SK-N-MC (cell line): ENCODE data around the gene KCND2.

Experiments
- DNase-seq: peaks from one replicate; pipeline ENCODE4 v3.0.0-alpha.2; 2011; ENCODE audit warnings: low read depth, low spot score
- H3K27ac ChIP-seq: fragments of 200-600 bp; sonication (generic); 2 replicates; pipeline ENCODE4 v1.5.1; 2016; ENCODE audit warnings: mixed run types
- H3K36me3 ChIP-seq: fragments of 200-600 bp; sonication (generic); 2 replicates; pipeline ENCODE4 v1.6.1; 2017; ENCODE audit warnings: antibody characterized with exemption, low read length, mixed read lengths; ENCODE audit not compliant: insufficient read depth
- H3K4me3 ChIP-seq: fragments of 200-600 bp; sonication (generic); 2 replicates; pipeline ENCODE4 v1.5.1; 2016
- H3K9ac ChIP-seq: fragments of 200-600 bp; sonication (generic); 2 replicates; pipeline ENCODE4 v1.8.0; 2017; ENCODE audit warnings: mixed run types, mixed read lengths; ENCODE audit not compliant: insufficient read length
- H3K9me3 ChIP-seq: fragments of 200-600 bp; sonication (generic); 2 replicates; pipeline ENCODE4 v1.6.1; 2017; ENCODE audit warnings: low read depth, mild to moderate bottlenecking, antibody characterized with exemption, low read length, moderate library complexity, mixed read lengths
- EZH2 ChIP-seq: fragments of 200-600 bp; sonication (generic); IDR thresholded peaks from one replicate; pipeline ENCODE4 v1.6.1; 2017; ENCODE audit warnings: antibody characterized with exemption
- FOXP2 ChIP-seq: optimal IDR thresholded peaks from 2 replicates; pipeline ENCODE3; 2011; ENCODE audit warnings: mild to moderate bottlenecking, moderate library complexity; ENCODE audit not compliant: insufficient read depth; ENCODE audit errors: extremely low read length, control extremely low read depth
- POLR2AphosphoS5 ChIP-seq: IDR thresholded peaks from 2 replicates; pipeline ENCODE4 v1.6.1; 2012; ENCODE audit warnings: mild to moderate bottlenecking, low read depth, low read length, borderline replicate concordance

KCND2 gene

DNA sequence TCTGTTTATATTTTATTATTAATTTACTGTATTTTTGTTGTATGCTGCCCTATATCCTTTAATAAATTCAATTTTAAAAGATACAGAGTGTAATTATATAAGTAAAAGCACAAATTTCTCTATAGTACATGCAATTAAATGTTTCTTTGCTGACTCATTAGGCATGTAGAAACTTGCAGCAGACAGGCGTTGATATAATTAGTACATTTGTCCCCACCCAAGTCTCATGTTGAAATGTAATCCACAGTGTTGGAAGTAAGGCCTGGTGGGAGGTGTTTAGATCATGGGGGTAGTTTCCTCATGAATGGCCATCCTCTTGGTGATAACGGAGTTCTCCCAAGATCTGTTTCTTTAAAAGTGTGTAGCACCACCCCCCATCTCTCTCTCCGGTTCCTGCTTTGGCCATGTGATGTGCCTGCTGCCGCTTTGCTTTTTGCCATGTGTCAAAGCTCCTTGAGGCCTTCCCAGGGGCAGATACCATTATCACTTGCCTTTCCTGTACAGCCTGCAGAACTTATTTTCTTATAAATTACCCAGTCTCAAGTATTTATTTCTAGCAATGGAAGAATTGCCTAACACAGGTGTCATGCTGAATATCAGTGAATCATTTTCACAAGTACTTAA lies 521.2 kb downstream of the KCND2 start:
- H3K27ac ChIP-seq = no peak overlapping the region
- TF ChIP-seq EZH2 (no peak), POLR2AphosphoS5 (no peak), FOXP2 (no peak)

GRCh38 chr7:120797026-120797645 lies 524.2 kb downstream of the KCND2 start:
- no peak for DNase-seq
- H3K9me3 ChIP-seq = no peaks in the 10 kb centered on the region
- no peak overlapping the region for H3K27ac ChIP-seq
- no peaks in the 10 kb centered on the region for H3K36me3 ChIP-seq
- TF ChIP-seq FOXP2 (no peak), POLR2AphosphoS5 (no peak), EZH2 (no peak)
- no peak overlapping the region for H3K9ac ChIP-seq
- H3K4me3 ChIP-seq = no peak overlapping the region

More for the DNA sequence above, 521.2 kb downstream of the KCND2 start:
- DNase-seq = no peak
- no peak overlapping the region for H3K4me3 ChIP-seq
- no peaks in the 10 kb centered on the region for H3K36me3 ChIP-seq
- H3K9ac ChIP-seq = no peak overlapping the region
- no peaks in the 10 kb centered on the region for H3K9me3 ChIP-seq

DNA sequence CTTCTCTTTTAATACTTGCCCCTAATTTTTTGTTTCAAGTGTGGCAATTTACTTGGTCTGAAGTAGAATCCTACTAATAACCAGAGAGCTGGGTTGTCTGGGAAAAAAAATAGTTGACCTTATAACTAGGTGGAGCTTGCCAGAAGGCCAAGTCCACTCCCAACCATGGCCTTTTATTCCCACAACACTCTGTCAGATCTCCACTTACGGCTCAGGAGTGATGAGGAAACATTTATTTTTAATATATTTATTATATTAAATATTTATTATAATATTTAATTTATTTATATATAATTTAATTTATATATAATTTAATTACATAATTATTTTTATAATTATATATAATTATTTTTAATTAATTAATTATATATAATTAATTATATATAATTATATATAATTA lies 526.2 kb downstream of the KCND2 start:
- no peaks in the 10 kb centered on the region for H3K9me3 ChIP-seq
- H3K4me3 ChIP-seq = no peak overlapping the region
- DNase-seq = no peak
- H3K9ac ChIP-seq = no peak overlapping the region
- TF ChIP-seq FOXP2 = no peak
- no peak for TF ChIP-seq POLR2AphosphoS5
- TF ChIP-seq EZH2 = no peak
- no peak overlapping the region for H3K27ac ChIP-seq
- no peaks in the 10 kb centered on the region for H3K36me3 ChIP-seq
